ENCODE data around the gene SELL.

- TF ChIP-seq SP1 (IDR thresholded peaks at IDR 0.05) = no peak
- TF ChIP-seq BHLHE40 (IDR thresholded peaks at IDR 0.05; ENCODE audit: borderline replicate concordance) = no peak
- TF ChIP-seq TARDBP (IDR thresholded peaks at IDR 0.05) = no peak
- TF ChIP-seq ZNF384 (IDR thresholded peaks at IDR 0.05) = no peak
- TF ChIP-seq SUZ12 (IDR thresholded peaks at IDR 0.05) = no peak
- TF ChIP-seq FOXM1 (IDR thresholded peaks at IDR 0.05; ENCODE audit: borderline replicate concordance) = no peak
- TF ChIP-seq FOXA1 (IDR thresholded peaks at IDR 0.05) = no peak
- TF ChIP-seq ARNT (IDR thresholded peaks at IDR 0.05) = no peak
Observed at GRCh38 chr1:169726851-169727250, 15.4 kb upstream of the SELL start.
